Transverse colon (tissue), 4 donors: ENCODE measurements around the gene PRKCA. TPM values are rescaled to one million over a fixed set of nuclear protein-coding genes. Genes with fewer than 3 reads are reported as not detected.

Experiments
- DNase-seq: peaks from one replicate; pipeline ENCODE4 v3.0.0-alpha.2; 2019
- H3K27ac ChIP-seq, 4 donors: fragments of 200-600 bp; sonication (generic); 2 replicates each; pipeline ENCODE4 v1.5.1; 2016 to 2018; ENCODE audit warnings: inconsistent platforms in 4 of 4
- H3K27me3 ChIP-seq: fragments of 200-600 bp; sonication (generic); 2 replicates; pipeline ENCODE4 v1.5.1; 2017; ENCODE audit warnings: inconsistent platforms
- H3K36me3 ChIP-seq, 4 donors: fragments of 200-600 bp; sonication (generic); 2 replicates each; pipeline ENCODE4 v1.5.1; 2017 to 2019; ENCODE audit warnings: inconsistent platforms in 4 of 4
- H3K4me1 ChIP-seq, 4 donors: fragments of 200-600 bp; sonication (generic); 2 replicates each; pipeline ENCODE4 v1.5.1; 2017 to 2020; ENCODE audit warnings: inconsistent platforms in 4 of 4
- H3K4me3 ChIP-seq, 4 donors: fragments of 200-600 bp; sonication (generic); 1 replicate in 1 of 4; 2 replicates in 3 of 4; pipeline versions ENCODE4 v1.5.1 to v1.6.1; 2017 to 2019; ENCODE audit warnings: inconsistent platforms in 4 of 4
- H3K9me3 ChIP-seq, 2 donors: fragments of 200-600 bp; sonication (generic); 2 replicates each; pipeline ENCODE4 v1.5.1; 2017 to 2019; ENCODE audit warnings: inconsistent platforms in 2 of 2
- EP300 ChIP-seq: sonication (generic); formaldehyde crosslinking; IDR thresholded peaks from one replicate; pipeline ENCODE4 v1.6.1; 2017; ENCODE audit warnings: antibody characterized with exemption, low read depth
- POLR2A ChIP-seq: fragments of 450-650 bp; IDR thresholded peaks from one replicate; pipeline ENCODE4 v1.6.1; 2016; ENCODE audit warnings: antibody characterized with exemption, mild to moderate bottlenecking, moderate library complexity
- POLR2AphosphoS5 ChIP-seq, 3 donors: sonication (generic); formaldehyde crosslinking; IDR thresholded peaks; one replicate each; pipeline ENCODE4 v1.6.1; 2016; ENCODE audit warnings: antibody characterized with exemption in 3 of 3
- WGBS, 2 donors: methylation state at CpG; one replicate each; pipeline ENCODE4 v1.1.5; 2018; ENCODE audit warnings: low coverage in 1 of 2; 5-methylcytosine and 5-hydroxymethylcytosine counted together
- in situ Hi-C, 4 donors: fragments of 200-750 bp; cut with MboI; loops; one replicate each; pipeline versions ENCODE4 v1.15.0 to v1.15.1; 2017; ENCODE audit warnings: low sequenced_read_pairs in 3 of 4, low pct_ligation_motif_present in 1 of 4, low pct_unique_long_range_greater_than_20kb in 1 of 4
- intact Hi-C: fragments of 100-400 bp; cut with DNase I; formaldehyde crosslinking; loops from one replicate; pipeline ENCODE4 v1.15.1; 2023; ENCODE audit warnings: low total_unique reads
- total RNA-seq, 4 donors: library from RNA; depleted of rRNA; stranded (reverse); fragments of >200 nt; gene quantifications; one replicate each; pipeline ENCODE4 v1.1.0, GENCODE V29; 2016
- TF ChIP-seq, protein P1 (sequence below), 5 experiments: fragments of 200-600 bp in 3 of 5; fragments of 450-650 bp in 2 of 5; sonication (generic) in 3 of 5; IDR thresholded peaks; 1 replicate in 2 of 5; 2 replicates in 3 of 5; pipeline ENCODE4 v1.5.1; 2016 to 2017; ENCODE audit warnings: antibody characterized with exemption in 5 of 5, inconsistent platforms in 3 of 5, mild to moderate bottlenecking in 2 of 5, moderate library complexity in 1 of 5

The PRKCA gene
- total RNA-seq, 4 donors from 2014 or later: 16.1 to 49.7 (median 31.7) TPM

GRCh38 chr17:66379996-66380395 lies 77.6 kb downstream of the PRKCA start:
- whole genome bisulfite sequencing, 2 donors: 82 to 86% methylated on average over 2 of the region's 2 CpGs
- intact Hi-C loops (no loop called here), in situ Hi-C loops (no loop called here)
- H3K4me3 ChIP-seq: no peak overlapping the region
- no peaks in the 10 kb centered on the region for H3K9me3 ChIP-seq
- DNase-seq: no peak
- H3K27me3 ChIP-seq: no peaks in the 10 kb centered on the region
- no peaks in the 10 kb centered on the region for H3K36me3 ChIP-seq
- H3K4me1 ChIP-seq: peaks cover 13 to 28% (median 17%) of the 10 kb centered on the region in 4 donors
- no peak overlapping the region for H3K27ac ChIP-seq
- TF ChIP-seq, protein P1, sequence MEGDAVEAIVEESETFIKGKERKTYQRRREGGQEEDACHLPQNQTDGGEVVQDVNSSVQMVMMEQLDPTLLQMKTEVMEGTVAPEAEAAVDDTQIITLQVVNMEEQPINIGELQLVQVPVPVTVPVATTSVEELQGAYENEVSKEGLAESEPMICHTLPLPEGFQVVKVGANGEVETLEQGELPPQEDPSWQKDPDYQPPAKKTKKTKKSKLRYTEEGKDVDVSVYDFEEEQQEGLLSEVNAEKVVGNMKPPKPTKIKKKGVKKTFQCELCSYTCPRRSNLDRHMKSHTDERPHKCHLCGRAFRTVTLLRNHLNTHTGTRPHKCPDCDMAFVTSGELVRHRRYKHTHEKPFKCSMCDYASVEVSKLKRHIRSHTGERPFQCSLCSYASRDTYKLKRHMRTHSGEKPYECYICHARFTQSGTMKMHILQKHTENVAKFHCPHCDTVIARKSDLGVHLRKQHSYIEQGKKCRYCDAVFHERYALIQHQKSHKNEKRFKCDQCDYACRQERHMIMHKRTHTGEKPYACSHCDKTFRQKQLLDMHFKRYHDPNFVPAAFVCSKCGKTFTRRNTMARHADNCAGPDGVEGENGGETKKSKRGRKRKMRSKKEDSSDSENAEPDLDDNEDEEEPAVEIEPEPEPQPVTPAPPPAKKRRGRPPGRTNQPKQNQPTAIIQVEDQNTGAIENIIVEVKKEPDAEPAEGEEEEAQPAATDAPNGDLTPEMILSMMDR (IDR thresholded peaks at IDR 0.05): no peak
- TF ChIP-seq POLR2AphosphoS5 (IDR thresholded peaks at IDR 0.05) (no peak), EP300 (no peak), POLR2A (no peak)

DNA sequence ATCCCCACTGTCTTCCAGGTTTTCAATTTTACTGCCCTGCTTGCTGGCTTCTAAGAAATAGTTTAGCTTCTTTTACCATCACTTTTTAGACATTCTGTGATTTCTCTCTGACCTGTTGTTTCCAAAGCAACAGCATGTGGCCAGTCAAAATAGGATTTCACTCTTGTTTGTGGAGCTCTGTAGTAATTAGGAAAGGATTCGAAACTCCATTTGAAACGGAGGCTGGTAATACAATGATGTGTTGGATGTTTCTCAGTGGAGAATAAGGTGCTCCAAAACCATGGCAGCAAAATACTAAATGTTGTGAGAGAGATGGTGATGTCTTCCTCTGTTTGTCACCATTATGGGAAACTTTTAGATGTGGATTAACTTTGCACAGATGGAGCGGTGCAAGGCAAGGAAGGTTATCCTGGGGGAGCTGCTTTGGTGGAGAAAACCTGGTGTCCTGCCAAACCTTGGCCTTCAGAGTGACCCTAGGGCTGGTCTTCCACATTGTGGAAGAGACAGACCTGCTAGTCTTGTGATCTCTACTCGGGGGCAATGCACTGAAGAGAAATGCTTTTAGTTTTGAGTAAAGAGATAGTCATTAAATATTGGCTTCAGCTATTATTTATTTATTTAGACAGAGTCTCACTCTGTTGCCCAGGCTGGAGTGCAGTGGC lies 79.4 kb downstream of the PRKCA start:
- H3K36me3 ChIP-seq: no peaks in the 10 kb centered on the region
- H3K4me3 ChIP-seq: no peak overlapping the region
- no peak for TF ChIP-seq POLR2A
- no peak for TF ChIP-seq EP300
- TF ChIP-seq, protein P1 (IDR thresholded peaks at IDR 0.05): no peak
- no peak for TF ChIP-seq POLR2AphosphoS5 (IDR thresholded peaks at IDR 0.05)
- WGBS, 2 donors: 88 to 90% methylated on average over 3 to 4 of the region's 4 CpGs
- no peak overlapping the region for H3K27ac ChIP-seq
- in situ Hi-C loops: no loop called here
- DNase-seq: no peak
- no peaks in the 10 kb centered on the region for H3K9me3 ChIP-seq
- H3K27me3 ChIP-seq: no peaks in the 10 kb centered on the region
- intact Hi-C loops: no loop called here
- H3K4me1 ChIP-seq: peaks cover 0 to 21% (median 4%) of the 10 kb centered on the region in 4 donors

- Histone ChIP-seq H3K36me3 (peaks cover 0 to 1% (median 0%) of the 10 kb centered on the region in 4 donors), H3K4me3 (no peak overlapping the region), H3K4me1 (peaks cover 0 to 24% (median 10%) of the 10 kb centered on the region in 4 donors), H3K27ac (no peak overlapping the region), H3K27me3 (no peaks in the 10 kb centered on the region), H3K9me3 (no peaks in the 10 kb centered on the region)
- DNase-seq: no peak
- WGBS, 2 donors: 76 to 90% methylated on average over 3 to 4 of the region's 4 CpGs
- no peak for TF ChIP-seq POLR2A
- TF ChIP-seq EP300: no peak
- TF ChIP-seq POLR2AphosphoS5 (IDR thresholded peaks at IDR 0.05): no peak
- TF ChIP-seq, protein P1 (IDR thresholded peaks at IDR 0.05): no peak
- in situ Hi-C loops (no loop called here), intact Hi-C loops (no loop called here)
Measured at GRCh38 chr17:66383333-66383732, 80.9 kb downstream of the PRKCA start.

- intact Hi-C loops (no loop called here), in situ Hi-C loops (no loop called here)
- peaks cover 0 to 7% (median 0%) of the 10 kb centered on the region in 4 donors for H3K36me3 ChIP-seq
- H3K4me1 ChIP-seq: peaks cover 0 to 19% (median 10%) of the 10 kb centered on the region in 4 donors
- H3K27ac ChIP-seq: peak overlapping the region; percentile 40 to 57 (median 56)
- 26 to 48% methylated on average over 2 of the region's 2 CpGs for WGBS, 2 donors
- no peaks in the 10 kb centered on the region for H3K9me3 ChIP-seq
- H3K4me3 ChIP-seq: no peak overlapping the region
- DNase-seq: no peak
- TF ChIP-seq POLR2A: no peak
- peak in 1 of 3 donors; percentile 15 for TF ChIP-seq POLR2AphosphoS5 (IDR thresholded peaks at IDR 0.05)
- no peaks in the 10 kb centered on the region for H3K27me3 ChIP-seq
Measured at GRCh38 chr17:66386498-66387351, 84.3 kb downstream of the PRKCA start.
